ENCODE measurements around the gene SPAG17. TPM values are rescaled to one million over a fixed set of nuclear protein-coding genes. Genes with fewer than 3 reads are reported as not detected.

The SPAG17 gene
- total RNA-seq, 1 experiment from 2014 or later = not detected

DNA sequence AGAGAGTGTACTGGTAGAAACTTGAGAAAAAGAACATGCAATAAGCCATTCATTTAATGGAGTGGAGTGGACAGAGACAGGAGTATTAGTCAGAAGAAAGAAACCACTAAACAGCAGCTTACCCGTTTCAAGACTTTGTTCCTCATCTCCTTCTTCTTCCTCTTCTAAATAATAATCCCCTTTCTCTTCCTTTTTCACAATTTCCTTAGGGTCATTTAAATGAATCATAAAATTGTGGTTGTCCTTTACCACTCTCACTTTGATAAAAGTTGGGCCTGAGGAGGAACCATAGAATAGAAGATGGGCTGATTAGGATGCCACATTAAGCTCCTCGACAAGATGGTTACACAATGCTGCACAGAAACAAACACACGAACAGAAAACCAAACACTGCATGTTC, 145.9 kb downstream of the SPAG17 start:
- intact Hi-C loops (cut with micrococcal nuclease) = no loop called here
- TF ChIP-seq EZH2phosphoT487 (IDR thresholded peaks at IDR 0.05; ENCODE audit: borderline replicate concordance, low read length) = no peak
- TF ChIP-seq, protein P1, sequence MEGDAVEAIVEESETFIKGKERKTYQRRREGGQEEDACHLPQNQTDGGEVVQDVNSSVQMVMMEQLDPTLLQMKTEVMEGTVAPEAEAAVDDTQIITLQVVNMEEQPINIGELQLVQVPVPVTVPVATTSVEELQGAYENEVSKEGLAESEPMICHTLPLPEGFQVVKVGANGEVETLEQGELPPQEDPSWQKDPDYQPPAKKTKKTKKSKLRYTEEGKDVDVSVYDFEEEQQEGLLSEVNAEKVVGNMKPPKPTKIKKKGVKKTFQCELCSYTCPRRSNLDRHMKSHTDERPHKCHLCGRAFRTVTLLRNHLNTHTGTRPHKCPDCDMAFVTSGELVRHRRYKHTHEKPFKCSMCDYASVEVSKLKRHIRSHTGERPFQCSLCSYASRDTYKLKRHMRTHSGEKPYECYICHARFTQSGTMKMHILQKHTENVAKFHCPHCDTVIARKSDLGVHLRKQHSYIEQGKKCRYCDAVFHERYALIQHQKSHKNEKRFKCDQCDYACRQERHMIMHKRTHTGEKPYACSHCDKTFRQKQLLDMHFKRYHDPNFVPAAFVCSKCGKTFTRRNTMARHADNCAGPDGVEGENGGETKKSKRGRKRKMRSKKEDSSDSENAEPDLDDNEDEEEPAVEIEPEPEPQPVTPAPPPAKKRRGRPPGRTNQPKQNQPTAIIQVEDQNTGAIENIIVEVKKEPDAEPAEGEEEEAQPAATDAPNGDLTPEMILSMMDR (conservative IDR thresholded peaks at IDR 0.05; ENCODE audit: low read depth, low read length) = no peak
- TF ChIP-seq EZH2 (IDR thresholded peaks at IDR 0.05; ENCODE audit: low read length, unreplicated experiment) = no peak
- Histone ChIP-seq H3F3A (ENCODE audit: low read length, unreplicated experiment) (no peaks in the 10 kb centered on the region), H3K36me3 (ENCODE audit: low read depth, low read length) (no peaks in the 10 kb centered on the region), H3K79me2 (ENCODE audit: low read length) (no peaks in the 10 kb centered on the region), H3K9me3 (ENCODE audit: low read length) (no peaks in the 10 kb centered on the region), H3K27me3 (ENCODE audit: low read length) (peaks cover 39% of the 10 kb centered on the region), H3K9ac (ENCODE audit: low read length) (no peak overlapping the region), H2AFZ (ENCODE audit: low read length) (no peak overlapping the region), H3K4me1 (ENCODE audit: insufficient read depth, low read length) (no peaks in the 10 kb centered on the region), H3K4me2 (ENCODE audit: low read length) (no peak overlapping the region), H3K9me2 (replicated peaks; ENCODE audit: low read length) (no peaks in the 10 kb centered on the region), H3K4me3 (ENCODE audit: low read length) (no peak overlapping the region), H4K20me1 (ENCODE audit: low read length) (no peaks in the 10 kb centered on the region), H3K27ac (ENCODE audit: low read length) (no peak overlapping the region)
- ATAC-seq = no peak
- CTCF ChIA-PET = no interaction called here
- no peak for DNase-seq
- no TSS peak for BruUV-seq (replicated peaks)
- POLR2A ChIA-PET (ENCODE audit: unreplicated experiment) = no interaction called here

DNA sequence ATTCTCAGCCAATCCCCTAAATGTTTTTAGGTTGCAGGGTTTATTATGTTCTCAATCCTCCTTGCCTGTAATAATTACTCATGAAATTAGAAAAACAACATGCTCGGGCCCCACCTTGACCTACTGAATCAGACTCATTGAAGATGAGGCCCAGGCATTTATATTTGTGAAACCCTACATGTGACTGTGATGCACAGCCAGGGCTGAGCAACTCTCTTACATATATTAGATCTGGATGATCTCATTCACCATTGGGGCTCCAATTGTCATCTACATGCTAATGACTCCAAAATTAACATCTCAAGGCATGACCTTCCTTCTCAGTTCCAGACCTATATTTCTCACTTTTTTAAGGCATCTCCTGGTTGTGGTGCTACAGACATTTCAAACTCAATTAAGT, 152.1 kb downstream of the SPAG17 start:
- Histone ChIP-seq H3K27ac (ENCODE audit: low read length) (no peak overlapping the region), H3K9me2 (replicated peaks; ENCODE audit: low read length) (no peaks in the 10 kb centered on the region), H3K36me3 (ENCODE audit: low read depth, low read length) (no peaks in the 10 kb centered on the region), H3F3A (ENCODE audit: low read length, unreplicated experiment) (no peaks in the 10 kb centered on the region), H3K27me3 (ENCODE audit: low read length) (peaks cover 35% of the 10 kb centered on the region), H3K9me3 (ENCODE audit: low read length) (no peaks in the 10 kb centered on the region), H3K9ac (ENCODE audit: low read length) (no peak overlapping the region), H4K20me1 (ENCODE audit: low read length) (no peaks in the 10 kb centered on the region), H3K79me2 (ENCODE audit: low read length) (no peaks in the 10 kb centered on the region), H3K4me3 (ENCODE audit: low read length) (no peak overlapping the region), H3K4me1 (ENCODE audit: insufficient read depth, low read length) (no peaks in the 10 kb centered on the region), H3K4me2 (ENCODE audit: low read length) (no peak overlapping the region), H2AFZ (ENCODE audit: low read length) (no peak overlapping the region)
- CTCF ChIA-PET = no interaction called here
- DNase-seq (no peak), ATAC-seq (no peak)
- intact Hi-C loops (cut with micrococcal nuclease) = no loop called here
- no TSS peak for BruUV-seq (replicated peaks)
- TF ChIP-seq EZH2phosphoT487 (IDR thresholded peaks at IDR 0.05; ENCODE audit: borderline replicate concordance, low read length) (no peak), EZH2 (IDR thresholded peaks at IDR 0.05; ENCODE audit: low read length, unreplicated experiment) (no peak)
- TF ChIP-seq, protein P1 (conservative IDR thresholded peaks at IDR 0.05; ENCODE audit: low read depth, low read length) = no peak
- POLR2A ChIA-PET (ENCODE audit: unreplicated experiment) = no interaction called here

DNA sequence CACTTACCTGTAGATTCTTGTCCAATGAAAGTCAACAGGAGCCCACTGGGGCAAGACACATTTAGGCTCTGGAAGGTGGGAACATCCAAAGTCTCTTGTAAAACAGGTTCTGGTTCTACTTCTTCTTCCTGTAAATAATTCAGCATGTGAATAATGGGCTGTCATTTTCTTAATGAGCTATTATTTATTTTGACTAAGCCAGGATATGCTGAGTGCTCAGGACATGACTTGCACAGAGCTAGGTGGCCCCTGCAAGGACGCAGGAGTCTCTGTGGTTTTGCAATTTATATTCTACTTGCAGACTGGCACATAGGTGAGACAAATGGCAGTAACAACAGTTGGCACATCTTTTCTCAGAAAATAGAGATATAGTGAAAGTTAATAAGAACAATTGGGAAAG, 156.8 kb downstream of the SPAG17 start:
- Histone ChIP-seq H4K20me1 (ENCODE audit: low read length) (no peaks in the 10 kb centered on the region), H3F3A (ENCODE audit: low read length, unreplicated experiment) (no peaks in the 10 kb centered on the region), H3K4me1 (ENCODE audit: insufficient read depth, low read length) (no peaks in the 10 kb centered on the region), H3K4me3 (ENCODE audit: low read length) (no peak overlapping the region), H3K9ac (ENCODE audit: low read length) (no peak overlapping the region), H3K4me2 (ENCODE audit: low read length) (no peak overlapping the region), H3K27ac (ENCODE audit: low read length) (no peak overlapping the region), H3K36me3 (ENCODE audit: low read depth, low read length) (no peaks in the 10 kb centered on the region), H3K79me2 (ENCODE audit: low read length) (no peaks in the 10 kb centered on the region), H2AFZ (ENCODE audit: low read length) (no peak overlapping the region), H3K9me3 (ENCODE audit: low read length) (no peaks in the 10 kb centered on the region), H3K9me2 (replicated peaks; ENCODE audit: low read length) (no peaks in the 10 kb centered on the region), H3K27me3 (ENCODE audit: low read length) (peaks cover 44% of the 10 kb centered on the region)
- peak; percentile 5 for DNase-seq
- ChIA-PET CTCF (no interaction called here), POLR2A (ENCODE audit: unreplicated experiment) (no interaction called here)
- no TSS peak for BruUV-seq (replicated peaks)
- intact Hi-C loops (cut with micrococcal nuclease) = no loop called here
- no peak for TF ChIP-seq EZH2 (IDR thresholded peaks at IDR 0.05; ENCODE audit: low read length, unreplicated experiment)
- no peak for TF ChIP-seq EZH2phosphoT487 (IDR thresholded peaks at IDR 0.05; ENCODE audit: borderline replicate concordance, low read length)
- TF ChIP-seq, protein P1 (conservative IDR thresholded peaks at IDR 0.05; ENCODE audit: low read depth, low read length) = no peak
- no peak for ATAC-seq
